Fibroblast of pulmonary artery (primary cell): ENCODE data around the gene GUCY1B1.

ENCODE experiments used
- DNase-seq: peaks from one replicate; pipeline ENCODE4 v3.0.0-alpha.2; 2010; ENCODE audit warnings: low read depth
- H3K4me3 ChIP-seq: replicated peaks from 2 replicates; pipeline ENCODE4 v1.5.1; 2011; ENCODE audit warnings: low read depth, mild to moderate bottlenecking, control low read depth, low read length, moderate library complexity
- TF ChIP-seq, protein P1 (sequence below): IDR thresholded peaks from 2 replicates; pipeline ENCODE4 v1.5.1; 2011; ENCODE audit warnings: mild to moderate bottlenecking, control low read depth, low read length, inconsistent platforms; ENCODE audit errors: missing control alignments

The GUCY1B1 gene

DNA sequence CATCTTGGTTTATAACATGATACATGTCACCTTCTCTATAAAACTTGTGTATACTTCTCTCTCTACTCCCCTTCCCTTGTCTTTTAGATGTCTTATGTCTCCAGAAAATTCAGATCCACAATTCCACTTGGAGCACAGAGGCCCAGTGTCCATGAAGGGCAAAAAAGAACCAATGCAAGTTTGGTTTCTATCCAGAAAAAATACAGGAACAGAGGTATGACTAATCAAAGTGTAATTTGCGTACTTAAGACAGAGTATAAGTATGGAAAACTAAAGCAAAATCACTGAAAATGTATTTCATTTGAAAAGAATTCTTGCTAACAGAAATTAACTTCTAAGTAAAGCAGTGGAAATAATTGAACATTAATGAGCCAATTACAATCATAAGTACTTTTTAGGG lies 46.2 kb downstream of the GUCY1B1 start:
- TF ChIP-seq, protein P1, sequence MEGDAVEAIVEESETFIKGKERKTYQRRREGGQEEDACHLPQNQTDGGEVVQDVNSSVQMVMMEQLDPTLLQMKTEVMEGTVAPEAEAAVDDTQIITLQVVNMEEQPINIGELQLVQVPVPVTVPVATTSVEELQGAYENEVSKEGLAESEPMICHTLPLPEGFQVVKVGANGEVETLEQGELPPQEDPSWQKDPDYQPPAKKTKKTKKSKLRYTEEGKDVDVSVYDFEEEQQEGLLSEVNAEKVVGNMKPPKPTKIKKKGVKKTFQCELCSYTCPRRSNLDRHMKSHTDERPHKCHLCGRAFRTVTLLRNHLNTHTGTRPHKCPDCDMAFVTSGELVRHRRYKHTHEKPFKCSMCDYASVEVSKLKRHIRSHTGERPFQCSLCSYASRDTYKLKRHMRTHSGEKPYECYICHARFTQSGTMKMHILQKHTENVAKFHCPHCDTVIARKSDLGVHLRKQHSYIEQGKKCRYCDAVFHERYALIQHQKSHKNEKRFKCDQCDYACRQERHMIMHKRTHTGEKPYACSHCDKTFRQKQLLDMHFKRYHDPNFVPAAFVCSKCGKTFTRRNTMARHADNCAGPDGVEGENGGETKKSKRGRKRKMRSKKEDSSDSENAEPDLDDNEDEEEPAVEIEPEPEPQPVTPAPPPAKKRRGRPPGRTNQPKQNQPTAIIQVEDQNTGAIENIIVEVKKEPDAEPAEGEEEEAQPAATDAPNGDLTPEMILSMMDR = no peak
- no peak overlapping the region for H3K4me3 ChIP-seq
- peak; percentile 48 for DNase-seq

GRCh38 chr4:155807021-155807420 lies 48.2 kb downstream of the GUCY1B1 start:
- DNase-seq = peak; percentile 23
- H3K4me3 ChIP-seq = no peak overlapping the region
- TF ChIP-seq, protein P1 = no peak

- peak; percentile 94 for DNase-seq
- TF ChIP-seq, protein P1 = peak; percentile 72
- no peak overlapping the region for H3K4me3 ChIP-seq
Observed at GRCh38 chr4:155809835-155810234, 51.0 kb downstream of the GUCY1B1 start.

DNA sequence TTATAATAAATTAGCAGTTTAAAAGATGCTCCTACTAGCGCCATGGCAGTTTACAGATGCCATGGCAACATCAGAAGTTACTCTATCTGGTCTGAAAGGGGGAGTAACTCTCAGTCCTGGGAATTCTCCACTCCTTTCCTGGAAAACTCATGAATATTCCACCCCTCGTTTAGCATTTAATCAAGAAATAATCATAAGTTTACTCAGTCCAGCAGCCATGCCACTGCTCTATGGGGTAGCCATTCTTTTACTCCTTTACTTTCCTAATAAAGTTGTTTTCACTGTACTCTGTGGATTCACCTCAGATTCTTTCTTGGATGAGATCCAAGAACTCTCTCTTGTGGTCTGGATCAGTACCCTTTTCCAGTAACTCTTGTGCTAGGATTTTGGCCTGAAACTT lies 52.3 kb downstream of the GUCY1B1 start:
- no peak for DNase-seq

GRCh38 chr4:155818639-155819038 lies 59.8 kb downstream of the GUCY1B1 start:
- TF ChIP-seq, protein P1 = no peak
- DNase-seq = peak; percentile 22
- no peak overlapping the region for H3K4me3 ChIP-seq

More for the DNA sequence above, 52.3 kb downstream of the GUCY1B1 start:
- no peak overlapping the region for H3K4me3 ChIP-seq
- TF ChIP-seq, protein P1 = no peak

DNA sequence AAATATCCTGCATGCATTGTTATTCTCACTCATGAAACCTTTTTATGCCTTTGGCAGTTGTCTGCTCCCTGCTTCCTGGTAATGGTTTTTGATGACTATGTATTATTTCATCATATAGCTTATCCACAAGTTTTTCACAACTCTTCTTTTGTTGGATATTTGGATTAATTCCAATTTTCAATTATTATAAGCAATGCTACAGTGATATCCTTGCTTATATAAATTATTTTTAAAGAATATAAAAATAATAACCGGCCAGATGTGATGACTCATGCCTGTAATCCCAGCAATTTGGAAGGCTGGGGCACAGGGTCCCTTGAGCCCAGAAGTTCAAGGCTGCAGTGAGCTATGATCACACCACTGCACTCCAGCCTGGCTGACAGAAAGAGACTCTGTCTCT lies 60.2 kb downstream of the GUCY1B1 start:
- TF ChIP-seq, protein P1 = no peak
- DNase-seq = peak; percentile 46
- no peak overlapping the region for H3K4me3 ChIP-seq

GRCh38 chr4:155820887-155821518 lies 62.2 kb downstream of the GUCY1B1 start:
- no peak for DNase-seq
- TF ChIP-seq, protein P1 = no peak

More at GRCh38 chr4:155820887-155821518, 62.2 kb downstream of the GUCY1B1 start:
- no peak overlapping the region for H3K4me3 ChIP-seq
